SK-N-SH (cell line): ENCODE measurements around the gene OVCH2.

Experiments used
- CTCF ChIP-seq: fragments of 200-600 bp; sonication (generic); IDR thresholded peaks from 2 replicates; pipeline ENCODE4 v1.6.1; 2017; ENCODE audit warnings: antibody characterized with exemption, mild to moderate bottlenecking, moderate library complexity
- REST ChIP-seq: IDR thresholded peaks from 2 replicates; pipeline ENCODE4 v1.6.1; 2012; ENCODE audit warnings: mild to moderate bottlenecking, low read depth, low read length, moderate library complexity
- TCF12 ChIP-seq: IDR thresholded peaks from 2 replicates; pipeline ENCODE4 v1.4.0; 2012

- no peak for TF ChIP-seq TCF12
- TF ChIP-seq CTCF, result no peak
- TF ChIP-seq REST, result no peak
Measured at GRCh38 chr11:7655253-7656217, 50.7 kb downstream of the OVCH2 start.
